HG02885 (cell line): ENCODE results near the gene GRAPL.
"Not testable (repeated sequence)": the region's sequence is repeated elsewhere in the genome, so short reads cannot be mapped to it uniquely, and the experiment has no call there.

Experiments
- ATAC-seq: cut with Tn5 transposase; IDR thresholded peaks from one replicate; pipeline ENCODE4 v1.9.1; 2021; ENCODE audit warnings: mild to moderate bottlenecking; ENCODE audit not compliant: unreplicated experiment, poor library complexity

The GRAPL gene

DNA sequence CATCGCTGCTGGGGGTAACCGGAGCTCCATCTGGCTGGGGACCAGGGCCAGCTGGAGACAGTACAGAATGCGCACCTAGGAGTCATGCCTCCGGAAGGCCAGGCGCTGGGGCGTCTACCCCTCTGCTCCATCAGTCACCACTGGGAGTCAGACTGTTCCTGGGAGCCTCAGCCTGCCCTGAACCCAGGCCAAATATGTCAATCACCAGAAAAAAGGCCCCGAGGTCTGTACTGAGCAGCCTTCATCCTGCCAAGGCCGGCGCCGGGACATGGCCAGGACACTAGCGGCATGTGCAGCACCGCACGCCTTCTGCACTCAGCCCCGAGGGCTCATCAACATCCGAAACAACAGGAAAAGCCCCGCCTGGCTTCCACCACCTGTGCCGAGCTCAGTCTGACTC lies 8.7 kb downstream of the GRAPL start:
- not testable (repeated sequence) for ATAC-seq

DNA sequence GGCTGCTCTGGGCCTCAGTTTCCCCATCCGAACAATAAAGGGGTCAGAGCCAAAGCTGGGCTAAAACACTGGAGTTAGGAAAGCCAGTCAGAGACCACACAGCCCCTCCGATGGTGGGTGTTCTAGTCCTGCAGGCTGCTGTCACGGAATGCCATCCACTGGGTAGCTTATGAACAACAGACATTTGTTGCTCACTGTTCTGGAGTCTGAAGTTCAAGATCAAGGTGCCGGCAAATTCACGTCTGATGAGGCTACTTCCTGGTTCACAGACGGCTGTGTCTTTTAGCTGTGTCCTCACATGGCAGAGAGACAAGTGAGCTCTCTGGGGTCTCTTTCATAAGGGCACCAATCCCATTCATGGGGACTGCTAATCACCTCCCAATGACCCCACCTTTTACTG lies 9.2 kb downstream of the GRAPL start:
- not testable (repeated sequence) for ATAC-seq

DNA sequence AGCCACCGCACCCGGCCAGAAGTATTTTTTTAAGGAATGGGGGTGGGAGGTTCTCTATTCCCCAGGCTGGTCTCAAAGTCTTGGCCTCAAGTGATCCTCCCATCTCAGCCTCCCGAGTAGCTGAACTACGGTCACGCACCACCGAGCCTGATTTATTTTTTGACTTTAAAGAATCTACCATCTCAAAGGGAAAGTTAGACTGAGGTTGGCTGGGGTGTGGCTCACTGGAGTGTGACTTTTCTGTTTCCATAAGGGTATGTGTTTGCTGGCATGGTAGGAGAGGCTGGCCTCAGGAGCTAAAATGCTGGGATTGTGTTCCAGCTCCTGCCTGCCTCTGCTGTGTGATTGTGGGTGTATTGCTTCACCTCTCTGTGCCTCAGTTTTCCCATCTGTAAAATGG lies 10.6 kb downstream of the GRAPL start:
- ATAC-seq, result peak; percentile 32

DNA sequence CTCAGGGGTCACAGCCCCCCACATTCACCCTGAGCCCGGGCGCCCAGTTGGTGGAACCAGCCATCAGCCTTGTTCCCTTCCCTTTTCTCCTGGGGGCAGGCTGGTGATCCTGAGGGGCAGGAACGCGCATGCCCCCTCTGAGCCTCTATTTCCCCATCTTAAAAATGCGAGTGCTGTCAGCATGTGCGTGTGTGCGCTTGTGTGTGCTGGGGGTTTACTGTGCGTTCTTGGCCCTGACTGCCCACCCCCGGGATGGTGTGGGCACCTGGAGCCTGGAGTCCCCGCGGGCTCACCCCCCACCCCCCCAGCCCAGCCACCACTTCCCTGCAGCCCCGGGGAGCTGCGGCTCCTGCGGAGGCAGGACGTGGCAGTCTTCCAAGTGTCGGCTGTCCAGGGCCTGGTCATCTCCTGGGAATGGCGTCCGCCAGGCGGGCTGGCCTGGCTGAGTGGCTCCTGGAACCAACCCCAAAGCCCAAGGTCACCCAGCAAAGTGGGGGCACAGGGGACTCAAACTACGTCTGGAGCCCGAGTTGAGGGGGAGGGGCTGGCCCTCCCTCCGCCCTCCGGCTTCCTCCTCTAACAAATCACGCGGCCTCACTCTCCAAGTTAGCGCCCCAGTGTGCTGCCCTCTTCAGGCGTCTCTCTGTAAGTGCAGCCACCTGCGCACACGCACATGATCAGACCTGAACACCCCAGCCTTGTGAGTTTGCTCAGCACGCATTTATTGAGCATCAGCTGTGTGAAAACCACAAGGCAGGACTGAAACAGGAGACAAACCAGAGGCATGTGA lies 14.2 kb downstream of the GRAPL start:
- ATAC-seq, result peak; percentile 68

DNA sequence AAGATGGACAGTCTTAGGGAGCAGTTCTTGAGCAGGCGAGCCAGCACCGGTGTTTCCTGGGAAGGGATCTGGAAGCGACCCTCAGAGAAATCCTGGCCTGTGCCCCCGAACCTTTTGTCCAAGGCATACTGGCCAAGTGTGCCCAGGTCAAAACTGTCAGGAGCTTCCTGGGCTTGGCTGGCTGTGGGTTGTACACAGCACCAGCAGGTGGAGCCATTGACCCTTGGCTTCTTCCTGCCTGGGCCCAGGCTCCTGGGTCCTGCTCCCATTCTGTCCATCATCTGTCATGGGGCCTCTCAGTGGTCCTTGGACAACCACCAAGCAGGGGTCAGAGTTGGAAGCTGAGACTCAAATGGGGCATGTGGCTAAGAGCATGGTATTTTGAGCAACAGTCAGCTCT lies 15.0 kb downstream of the GRAPL start:
- ATAC-seq, result not testable (repeated sequence)

DNA sequence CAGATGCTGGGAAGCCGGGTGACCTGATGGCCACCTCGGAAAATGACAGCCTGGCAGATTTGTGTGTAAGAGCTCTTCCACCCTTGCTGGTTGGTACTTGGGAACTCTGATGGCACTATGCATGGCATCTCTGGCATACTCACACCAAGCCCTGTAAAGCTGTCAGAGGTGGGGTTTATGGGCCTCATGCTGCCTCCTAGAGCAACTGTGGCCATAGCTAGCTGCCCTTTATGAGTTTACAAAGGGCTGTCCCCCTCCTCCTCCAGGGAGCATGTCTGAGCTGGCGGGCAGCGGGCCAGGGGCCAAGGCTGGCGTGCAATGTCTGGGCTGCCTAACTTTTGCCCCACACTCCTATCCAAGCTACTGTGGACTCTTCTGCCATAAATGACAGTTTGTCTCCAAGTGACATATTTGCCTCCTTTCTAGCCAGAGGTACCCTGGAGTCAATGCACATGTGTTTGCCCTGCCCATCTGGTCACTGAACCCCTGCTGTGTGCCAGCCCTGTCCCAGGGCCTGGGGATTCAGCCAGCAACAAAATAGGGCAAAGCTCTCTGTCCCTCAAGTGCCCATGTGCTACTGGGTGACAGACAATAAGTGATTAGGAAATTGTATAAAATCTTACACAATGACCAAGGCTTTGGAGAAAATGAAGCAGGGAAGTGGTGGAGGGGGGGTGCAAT lies 15.8 kb downstream of the GRAPL start:
- not testable (repeated sequence) for ATAC-seq

DNA sequence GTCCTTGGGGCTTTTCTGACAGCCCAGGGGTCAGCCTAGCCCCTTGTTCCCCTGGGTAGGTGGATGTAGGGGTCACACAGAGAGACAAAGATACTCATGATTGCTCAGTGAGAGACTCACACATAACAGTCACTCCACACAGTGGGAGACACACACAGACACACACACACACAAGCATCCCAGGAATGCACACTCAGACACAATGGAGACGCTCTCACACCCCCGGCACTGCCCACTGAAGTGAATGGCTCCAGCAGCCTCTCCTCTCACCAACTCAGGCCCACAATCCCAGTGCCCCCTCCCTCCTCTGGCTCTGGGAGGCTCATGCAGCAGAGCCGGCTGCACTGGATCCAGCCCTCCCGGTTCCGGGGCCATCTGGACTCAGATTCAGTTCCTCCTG lies 17.0 kb downstream of the GRAPL start:
- ATAC-seq, result not testable (repeated sequence)

DNA sequence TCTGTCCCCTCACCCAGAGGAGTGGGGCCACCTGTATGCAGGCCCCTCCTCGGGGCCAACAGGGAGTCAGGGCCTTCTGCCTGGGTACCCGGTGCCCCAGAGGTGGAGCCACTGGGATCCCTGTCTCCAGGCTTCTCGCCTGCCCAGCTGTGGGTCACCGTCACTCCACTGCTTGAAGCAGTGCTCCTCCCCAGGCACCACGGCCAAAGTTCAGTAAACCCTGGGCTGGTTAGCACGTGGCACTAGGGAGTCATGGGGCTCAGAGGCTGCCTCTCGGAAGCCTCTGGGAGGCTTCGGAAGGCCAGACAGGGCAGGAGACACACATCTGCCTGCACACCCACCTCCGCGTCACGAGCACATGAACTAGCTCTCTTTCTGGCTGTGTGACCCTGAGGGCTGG lies 18.1 kb downstream of the GRAPL start:
- not testable (repeated sequence) for ATAC-seq

DNA sequence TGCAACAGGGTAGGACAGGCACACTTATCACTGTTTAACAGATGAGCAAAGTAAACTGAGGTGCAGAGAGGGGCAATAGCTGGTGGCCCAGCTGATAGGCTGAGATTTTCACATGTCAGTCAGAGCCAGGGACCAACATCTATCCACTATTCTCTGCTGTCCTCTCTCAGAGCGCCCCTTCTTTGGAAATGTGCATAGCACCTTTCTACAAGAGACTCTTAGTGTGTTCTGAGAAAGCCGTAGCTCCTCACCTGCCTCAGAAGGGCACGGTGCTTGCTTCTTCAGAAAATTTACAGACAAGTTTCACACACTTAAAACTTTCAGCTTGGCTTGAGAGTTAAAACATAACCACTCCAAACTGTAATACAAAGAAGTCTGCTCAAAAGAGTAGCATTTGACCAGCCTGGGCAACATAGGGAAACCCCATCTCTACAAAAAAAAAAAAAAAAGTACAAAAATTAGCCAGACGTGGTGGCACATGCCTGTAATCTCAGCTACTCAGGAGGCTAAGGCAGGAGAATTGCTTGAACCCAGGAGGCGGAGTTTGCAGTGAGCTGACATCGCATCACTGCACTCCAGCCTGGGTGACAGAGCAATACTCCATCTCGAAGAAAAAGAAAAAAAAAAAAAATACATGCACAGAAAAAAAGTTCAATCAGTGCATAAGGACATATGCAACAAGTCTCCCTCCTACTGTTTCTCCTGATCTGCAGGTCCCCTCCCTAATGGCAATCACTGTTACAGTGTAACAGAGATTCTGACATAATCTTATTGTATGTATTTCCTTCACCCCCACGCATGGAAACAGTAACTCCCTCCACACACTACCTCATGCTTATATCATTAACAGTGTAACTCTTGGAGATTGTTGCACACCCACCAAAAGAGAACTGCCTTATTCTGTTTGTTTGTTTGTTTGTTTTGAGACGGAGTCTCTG lies 23.6 kb downstream of the GRAPL start:
- ATAC-seq, result not testable (repeated sequence)

DNA sequence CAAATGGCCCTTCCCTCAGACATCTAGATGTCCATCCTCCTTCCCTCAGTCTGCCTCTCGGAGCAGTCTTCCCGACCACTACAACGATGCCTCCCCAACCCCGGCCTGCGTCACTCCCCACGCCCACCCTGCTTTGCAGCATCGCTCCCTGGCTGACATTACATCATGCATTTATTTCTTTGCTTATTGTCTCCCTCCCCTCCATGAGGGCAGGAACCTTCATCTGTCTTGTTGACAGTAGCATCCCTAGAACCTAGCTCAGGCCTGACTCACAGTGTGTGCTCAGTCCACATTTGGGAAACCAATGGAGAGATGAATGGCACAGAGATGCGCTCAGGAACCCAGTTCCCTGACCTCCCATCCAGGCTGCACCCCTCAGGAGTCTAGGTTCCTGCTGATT lies 30.2 kb downstream of the GRAPL start:
- ATAC-seq, result not testable (repeated sequence)

DNA sequence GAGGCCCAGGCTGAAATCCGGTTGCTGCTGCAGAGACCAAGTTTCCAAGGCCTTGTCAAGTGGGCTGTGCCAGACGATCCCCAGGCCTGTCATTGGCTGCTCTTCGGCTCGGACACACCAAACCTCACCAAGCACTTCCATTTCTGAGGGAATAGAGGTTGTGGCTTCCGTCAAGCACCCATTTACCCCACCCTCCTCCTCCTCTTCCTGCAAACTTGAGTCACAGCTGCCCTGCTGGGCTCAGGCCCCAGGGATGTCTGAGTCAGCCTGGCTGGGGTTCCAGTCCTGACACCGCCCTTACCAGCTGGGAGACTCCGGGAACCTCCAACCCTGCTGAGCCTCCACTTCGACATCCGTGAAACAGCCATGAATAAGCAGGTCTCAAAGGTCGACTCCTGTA lies 31.1 kb downstream of the GRAPL start:
- not testable (repeated sequence) for ATAC-seq

DNA sequence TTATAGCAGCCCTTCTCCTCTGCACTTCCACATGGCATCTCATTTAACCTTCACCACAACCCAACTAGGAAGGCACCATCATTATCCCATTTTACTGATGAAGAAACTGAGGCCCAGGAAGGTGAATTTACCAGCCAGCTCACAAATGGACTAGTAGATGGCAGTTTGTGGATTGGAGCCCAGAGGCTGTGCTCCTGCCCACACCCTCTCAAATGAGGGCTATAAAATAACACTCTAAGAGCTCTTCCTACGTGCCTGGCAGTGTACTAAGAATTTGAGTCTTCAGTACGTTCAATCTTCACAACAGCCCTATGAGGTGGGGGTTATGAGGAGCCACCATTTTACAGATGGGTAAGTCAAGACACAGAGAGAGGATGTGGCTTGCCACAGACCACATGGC lies 31.5 kb downstream of the GRAPL start:
- ATAC-seq, result not testable (repeated sequence)

DNA sequence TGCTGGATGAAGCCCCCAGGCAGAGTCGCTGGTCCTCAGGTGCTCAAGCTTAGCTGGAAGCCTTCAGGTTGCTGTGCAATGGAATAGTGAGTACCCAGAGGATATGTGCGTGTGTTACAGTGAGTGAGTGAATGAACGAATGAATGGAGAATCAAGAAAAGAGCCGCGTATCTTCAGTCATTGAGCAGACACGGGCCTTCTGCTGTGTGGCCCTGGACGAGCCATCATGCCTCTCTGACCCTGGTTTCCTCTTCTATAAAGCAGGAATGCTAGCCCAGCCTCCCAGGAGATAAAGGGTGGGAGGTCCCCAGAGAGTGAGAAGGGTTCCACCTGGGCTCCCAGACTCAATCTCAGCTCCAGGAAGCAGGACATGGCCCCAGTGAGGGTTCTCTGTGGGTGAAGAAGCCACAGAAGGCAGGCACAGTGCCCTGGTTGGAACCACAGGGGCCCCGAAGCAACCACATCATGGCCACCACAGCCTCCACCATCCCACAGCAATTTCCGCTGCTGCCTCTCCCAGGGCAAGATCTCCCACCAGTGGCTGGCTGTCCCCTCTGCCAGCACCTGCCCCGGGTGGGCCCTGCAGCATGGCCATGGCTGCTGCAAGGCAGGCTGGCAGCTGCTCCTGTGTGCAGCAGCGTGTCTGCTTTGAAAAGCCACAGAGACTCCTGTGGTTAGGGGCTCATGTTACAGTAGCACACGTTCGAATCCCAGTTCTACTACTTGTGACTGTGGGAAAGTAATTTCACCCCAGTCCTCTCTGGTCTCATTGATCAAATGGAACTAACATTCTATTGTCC lies 34.1 kb downstream of the GRAPL start:
- ATAC-seq, result not testable (repeated sequence)

DNA sequence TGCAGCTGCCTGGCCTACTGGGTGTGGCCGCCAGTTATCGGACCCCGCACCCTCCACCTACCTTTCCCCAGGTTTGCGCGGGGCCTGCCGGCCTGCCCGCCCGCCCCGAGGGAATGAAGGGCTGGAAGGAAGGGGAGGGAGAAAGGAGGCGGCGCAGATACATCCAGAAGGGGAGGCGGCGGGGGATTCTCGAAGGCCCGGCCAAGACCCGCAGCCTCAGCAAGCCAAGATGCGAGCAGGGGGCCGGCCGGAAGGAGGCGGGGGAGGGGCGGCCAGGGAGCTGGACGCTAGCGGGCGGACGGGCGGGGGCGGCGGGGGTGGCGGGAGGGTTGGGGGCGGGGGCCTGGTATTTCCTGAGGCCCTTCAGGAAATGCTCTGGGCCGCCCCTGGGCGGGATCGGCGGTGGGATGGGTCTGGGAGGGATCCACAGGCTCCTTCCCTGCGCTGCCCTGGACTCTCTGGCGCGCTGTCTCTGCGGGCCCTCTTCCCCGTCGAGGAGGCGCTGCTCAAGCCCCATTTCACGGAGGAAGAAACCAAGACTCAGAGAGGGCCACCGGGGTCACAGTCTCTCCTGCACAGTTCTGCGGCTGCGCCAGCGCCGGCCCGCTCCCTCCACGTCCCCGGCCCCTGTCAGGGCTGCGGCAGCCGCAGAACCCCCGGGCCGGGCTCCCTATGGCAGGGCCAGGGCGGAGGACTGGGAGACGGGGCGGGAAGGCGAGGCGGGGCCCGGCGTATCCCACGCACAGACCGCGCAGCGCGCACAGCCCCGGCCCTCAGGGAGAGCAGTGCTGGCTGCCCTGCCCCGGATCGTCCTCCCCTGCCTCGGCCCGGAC lies 35.2 kb downstream of the GRAPL start:
- not testable (repeated sequence) for ATAC-seq

DNA sequence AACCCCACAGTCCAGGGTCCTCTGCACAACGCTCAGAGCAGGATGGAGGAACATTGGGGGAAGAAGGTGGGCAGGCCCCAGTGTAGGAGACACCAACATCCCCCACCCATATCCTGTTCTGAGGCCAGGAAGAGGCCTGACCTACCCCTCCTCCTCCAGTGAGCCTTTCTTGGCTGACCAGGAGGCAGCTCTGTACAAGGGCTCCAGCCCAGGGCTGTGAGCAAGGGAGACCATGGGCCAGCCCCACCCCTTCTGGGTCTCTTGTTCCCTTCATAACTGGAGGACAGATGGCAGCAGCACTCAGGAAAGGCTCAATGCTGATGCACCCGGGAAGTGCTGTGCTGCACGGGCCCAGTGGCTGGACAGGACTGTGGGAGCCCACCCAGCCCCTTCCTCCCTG lies 47.0 kb downstream of the GRAPL start:
- ATAC-seq, result not testable (repeated sequence)

DNA sequence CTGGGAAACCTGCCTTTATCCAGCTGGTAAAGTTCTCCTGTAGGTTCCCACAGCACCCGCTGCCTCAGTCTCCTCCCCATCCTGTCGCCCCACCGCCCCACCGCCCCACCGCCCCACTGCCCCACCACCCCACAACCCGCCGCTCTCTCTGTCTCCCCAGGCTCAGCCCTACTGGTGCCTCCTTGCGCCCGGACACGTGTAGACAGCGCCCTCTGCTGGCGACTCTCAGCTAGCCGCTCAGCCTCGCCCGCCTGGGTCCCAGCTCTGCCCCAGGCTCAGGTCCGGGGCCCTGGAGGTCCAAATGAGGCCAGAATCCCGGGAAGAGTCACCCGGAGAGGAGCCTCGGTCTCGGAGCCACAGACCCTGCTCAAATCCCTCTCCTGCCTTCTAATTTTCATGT lies 48.0 kb downstream of the GRAPL start:
- ATAC-seq, result peak; percentile 75

DNA sequence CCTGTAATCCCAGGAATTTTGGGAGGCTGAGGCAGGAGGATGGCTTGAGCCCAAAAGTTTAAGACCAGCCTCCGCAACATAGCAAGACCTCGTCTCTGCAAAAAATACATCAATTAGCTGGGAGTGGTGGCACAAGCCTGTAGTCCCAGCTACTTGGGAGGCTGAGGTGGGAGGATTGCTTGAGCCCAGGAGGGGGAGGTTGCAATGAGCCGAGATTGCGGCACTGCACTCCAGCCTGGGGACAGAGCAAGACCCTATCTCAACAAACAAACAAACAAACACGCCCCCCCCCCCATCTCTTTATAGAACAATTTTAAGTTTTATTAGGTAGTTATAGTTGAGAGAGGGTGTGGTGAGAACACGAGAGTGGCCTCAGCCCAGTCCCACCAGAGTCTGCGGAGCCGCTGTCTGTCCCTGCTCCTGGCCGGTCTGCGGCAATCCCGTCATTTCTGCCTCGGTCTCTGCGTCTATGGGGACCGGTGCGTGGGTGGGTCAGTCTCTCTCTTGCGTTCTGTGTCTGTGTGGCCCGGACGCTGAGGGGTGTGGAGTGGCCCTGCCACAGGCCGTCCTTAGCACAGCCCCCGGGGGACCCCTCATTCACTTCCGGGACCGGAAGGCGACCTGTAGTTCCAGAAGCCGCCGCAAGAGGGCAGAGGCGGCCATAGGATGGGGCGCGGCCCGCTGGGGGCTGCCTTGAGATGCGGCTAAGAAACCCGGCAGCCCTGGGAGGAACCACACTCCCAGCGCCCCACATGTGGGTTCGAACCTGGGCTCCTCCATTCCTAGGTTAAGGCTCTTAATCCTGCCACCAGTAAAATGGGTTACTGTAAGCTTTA lies 53.9 kb downstream of the GRAPL start:
- ATAC-seq, result peak; percentile 96
